NCI-H187 (cell line): ENCODE results near the gene SCN1B.

Source experiments
- DNase-seq, 2 experiments: peaks; one replicate each; lab custom pipeline; 2025; lab: John Stamatoyannopoulos, UW

The SCN1B gene

GRCh38 chr19:35074426-35075201 is 44.3 kb downstream of the SCN1B start:
- DNase-seq, result no peak

- DNase-seq, result no peak
Measured at GRCh38 chr19:35075202-35076025, 45.1 kb downstream of the SCN1B start.

- DNase-seq, result no peak
Measured at GRCh38 chr19:35076026-35076370, 45.7 kb downstream of the SCN1B start.

- DNase-seq, result no peak
Measured at GRCh38 chr19:35076657-35077056, 46.4 kb downstream of the SCN1B start.

- no peak for DNase-seq
Measured at GRCh38 chr19:35077411-35078223, 47.3 kb downstream of the SCN1B start.

GRCh38 chr19:35079826-35080225 is 49.6 kb downstream of the SCN1B start:
- DNase-seq, result no peak

GRCh38 chr19:35080613-35081170 is 50.4 kb downstream of the SCN1B start:
- DNase-seq, result no peak

- no peak for DNase-seq
Measured at GRCh38 chr19:35081201-35081600, 50.9 kb downstream of the SCN1B start.

- no peak for DNase-seq
Measured at GRCh38 chr19:35083691-35084508, 53.6 kb downstream of the SCN1B start.

GRCh38 chr19:35084509-35084762 is 54.2 kb downstream of the SCN1B start:
- DNase-seq, result no peak

- DNase-seq, result no peak
Measured at GRCh38 chr19:35085947-35086346, 55.7 kb downstream of the SCN1B start.

- DNase-seq, result no peak
Measured at GRCh38 chr19:35086455-35086854, 56.2 kb downstream of the SCN1B start.

GRCh38 chr19:35087393-35087792 is 57.1 kb downstream of the SCN1B start:
- DNase-seq, result no peak

GRCh38 chr19:35088131-35088913 is 58.1 kb downstream of the SCN1B start:
- no peak for DNase-seq

GRCh38 chr19:35089554-35089953 is 59.3 kb downstream of the SCN1B start:
- no peak for DNase-seq
